ENCODE results near the gene PCSK5.
"Not testable (repeated sequence)": the region's sequence is repeated elsewhere in the genome, so short reads cannot be mapped to it uniquely, and the experiment has no call there.

The PCSK5 gene

GRCh38 chr9:76333964-76334363, 443.5 kb downstream of the PCSK5 start:
- no peak for DNase-seq

GRCh38 chr9:76336027-76336426, 445.6 kb downstream of the PCSK5 start:
- DNase-seq: no peak

- DNase-seq: no peak
Measured at GRCh38 chr9:76338418-76338817, 447.9 kb downstream of the PCSK5 start.

- no peak for DNase-seq
Measured at GRCh38 chr9:76341616-76342015, 451.1 kb downstream of the PCSK5 start.

- no peak for DNase-seq
Measured at GRCh38 chr9:76342201-76342600, 451.7 kb downstream of the PCSK5 start.

- no peak for DNase-seq
Measured at GRCh38 chr9:76342858-76343257, 452.4 kb downstream of the PCSK5 start.

- DNase-seq: no peak
Measured at GRCh38 chr9:76349865-76350264, 459.4 kb downstream of the PCSK5 start.

- DNase-seq: no peak
Measured at GRCh38 chr9:76351006-76351405, 460.5 kb downstream of the PCSK5 start.

GRCh38 chr9:76352026-76352620, 461.6 kb downstream of the PCSK5 start:
- no peak for DNase-seq

- no peak for DNase-seq
Measured at GRCh38 chr9:76353280-76353679, 462.8 kb downstream of the PCSK5 start.

- DNase-seq: no peak
Measured at GRCh38 chr9:76354221-76354620, 463.7 kb downstream of the PCSK5 start.

- DNase-seq: no peak
Measured at GRCh38 chr9:76355886-76356285, 465.4 kb downstream of the PCSK5 start.

- no peak for DNase-seq
Measured at GRCh38 chr9:76357555-76357954, 467.1 kb downstream of the PCSK5 start.

GRCh38 chr9:76358628-76359280, 468.3 kb downstream of the PCSK5 start:
- DNase-seq: no peak

- DNase-seq: no peak
Measured at GRCh38 chr9:76359365-76359764, 468.9 kb downstream of the PCSK5 start.

- no peak for DNase-seq
Measured at GRCh38 chr9:76359766-76360165, 469.3 kb downstream of the PCSK5 start.

- DNase-seq: not testable (repeated sequence)
Measured at GRCh38 chr9:76362332-76363031, 472.0 kb downstream of the PCSK5 start.

- DNase-seq: no peak
Measured at GRCh38 chr9:76363032-76363395, 472.5 kb downstream of the PCSK5 start.

GRCh38 chr9:76365028-76365427, 474.6 kb downstream of the PCSK5 start:
- DNase-seq: no peak

GRCh38 chr9:76366275-76366674, 475.8 kb downstream of the PCSK5 start:
- no peak for DNase-seq

GRCh38 chr9:76369583-76369982, 479.1 kb downstream of the PCSK5 start:
- DNase-seq: peak; percentile 37

- DNase-seq: no peak
Measured at GRCh38 chr9:76370396-76371023, 480.0 kb downstream of the PCSK5 start.

- no peak for DNase-seq
Measured at GRCh38 chr9:76371901-76372300, 481.4 kb downstream of the PCSK5 start.

GRCh38 chr9:76372336-76372735, 481.9 kb downstream of the PCSK5 start:
- DNase-seq: no peak

Data from NCI-H187 treated with DMSO at 0.1 percent for 48 hours (cell line).